ENCODE data around the gene FHIT.

Gene FHIT

DNA sequence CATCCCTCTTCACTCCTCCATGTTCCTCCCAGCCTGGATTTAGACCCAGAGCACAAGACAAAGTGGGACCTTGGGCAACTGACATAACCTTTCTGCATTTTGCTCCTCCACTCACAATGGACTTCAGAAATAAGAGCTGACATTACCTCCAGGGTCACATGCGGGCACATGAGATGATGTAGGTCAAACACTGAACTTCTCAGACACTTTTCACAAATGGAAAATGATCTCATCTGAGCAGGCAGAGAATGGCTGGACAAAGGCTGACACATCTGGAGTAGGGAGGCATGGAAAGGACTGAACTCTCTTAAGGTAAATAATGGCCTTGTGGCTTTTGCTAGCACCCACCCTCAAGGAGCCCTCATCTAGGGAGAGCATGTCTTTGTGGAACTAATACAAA is 1352.2 kb downstream of the FHIT start:
- no peak overlapping the region for H3K4me3 ChIP-seq (ENCODE audit: low read depth, low read length)
- TF ChIP-seq, protein P1, sequence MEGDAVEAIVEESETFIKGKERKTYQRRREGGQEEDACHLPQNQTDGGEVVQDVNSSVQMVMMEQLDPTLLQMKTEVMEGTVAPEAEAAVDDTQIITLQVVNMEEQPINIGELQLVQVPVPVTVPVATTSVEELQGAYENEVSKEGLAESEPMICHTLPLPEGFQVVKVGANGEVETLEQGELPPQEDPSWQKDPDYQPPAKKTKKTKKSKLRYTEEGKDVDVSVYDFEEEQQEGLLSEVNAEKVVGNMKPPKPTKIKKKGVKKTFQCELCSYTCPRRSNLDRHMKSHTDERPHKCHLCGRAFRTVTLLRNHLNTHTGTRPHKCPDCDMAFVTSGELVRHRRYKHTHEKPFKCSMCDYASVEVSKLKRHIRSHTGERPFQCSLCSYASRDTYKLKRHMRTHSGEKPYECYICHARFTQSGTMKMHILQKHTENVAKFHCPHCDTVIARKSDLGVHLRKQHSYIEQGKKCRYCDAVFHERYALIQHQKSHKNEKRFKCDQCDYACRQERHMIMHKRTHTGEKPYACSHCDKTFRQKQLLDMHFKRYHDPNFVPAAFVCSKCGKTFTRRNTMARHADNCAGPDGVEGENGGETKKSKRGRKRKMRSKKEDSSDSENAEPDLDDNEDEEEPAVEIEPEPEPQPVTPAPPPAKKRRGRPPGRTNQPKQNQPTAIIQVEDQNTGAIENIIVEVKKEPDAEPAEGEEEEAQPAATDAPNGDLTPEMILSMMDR (IDR thresholded peaks at IDR 0.05; ENCODE audit: low read depth, low read length), result no peak

DNA sequence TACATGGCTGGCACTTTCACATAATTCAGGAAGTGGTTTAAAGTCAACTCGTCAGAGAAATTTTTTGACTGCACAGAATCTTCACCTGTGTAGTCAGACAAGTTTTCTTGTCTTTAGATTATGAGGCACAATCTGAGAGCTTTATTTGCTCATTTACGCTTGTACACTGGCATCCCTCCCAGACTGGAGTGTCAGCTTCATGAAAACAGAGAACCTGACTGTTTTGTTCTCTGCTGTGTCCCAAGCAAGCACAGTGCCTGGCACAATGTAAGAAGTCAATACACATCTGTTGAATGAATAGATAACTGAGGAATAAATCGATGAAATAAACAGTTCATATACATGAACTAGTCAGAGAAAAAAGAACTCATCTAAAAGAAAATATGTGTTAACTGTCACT is 1355.3 kb downstream of the FHIT start:
- no peak overlapping the region for H3K4me3 ChIP-seq (ENCODE audit: low read depth, low read length)
- TF ChIP-seq, protein P1 (IDR thresholded peaks at IDR 0.05; ENCODE audit: low read depth, low read length), result no peak

DNA sequence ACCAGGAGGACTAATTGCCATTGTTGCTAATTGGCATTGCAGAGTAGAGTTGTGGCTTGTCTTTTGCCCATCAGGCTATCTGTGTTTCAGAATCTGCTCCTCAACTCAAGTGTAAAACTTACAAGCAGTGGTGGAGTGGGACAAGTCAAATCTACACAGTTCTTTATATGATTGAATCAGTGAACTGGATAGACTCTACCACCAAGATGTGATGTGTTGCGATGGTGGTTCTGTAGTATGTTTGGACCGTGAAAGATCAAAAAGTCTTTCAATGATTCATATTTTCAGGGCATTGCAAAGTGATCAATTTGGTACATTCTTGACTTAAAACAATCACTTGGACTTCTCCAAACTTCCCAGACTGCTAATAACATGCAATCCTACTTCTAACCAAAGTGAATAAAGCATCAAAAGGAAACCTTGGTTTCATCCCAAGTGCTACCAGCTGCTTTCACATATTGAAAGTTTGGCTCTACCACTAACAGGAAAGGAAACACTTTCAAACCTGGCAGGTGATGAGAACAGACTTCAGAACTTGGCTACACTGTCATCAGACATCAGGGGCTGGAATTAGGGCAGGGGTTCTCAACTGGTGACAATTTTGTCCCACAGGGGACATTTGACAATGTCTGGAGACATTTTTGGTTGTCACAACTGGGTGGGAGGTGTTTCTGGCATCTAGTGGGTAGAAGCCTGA is 1356.7 kb downstream of the FHIT start:
- H3K4me3 ChIP-seq (ENCODE audit: low read depth, low read length), result no peak overlapping the region
- TF ChIP-seq, protein P1 (IDR thresholded peaks at IDR 0.05; ENCODE audit: low read depth, low read length), result no peak

DNA sequence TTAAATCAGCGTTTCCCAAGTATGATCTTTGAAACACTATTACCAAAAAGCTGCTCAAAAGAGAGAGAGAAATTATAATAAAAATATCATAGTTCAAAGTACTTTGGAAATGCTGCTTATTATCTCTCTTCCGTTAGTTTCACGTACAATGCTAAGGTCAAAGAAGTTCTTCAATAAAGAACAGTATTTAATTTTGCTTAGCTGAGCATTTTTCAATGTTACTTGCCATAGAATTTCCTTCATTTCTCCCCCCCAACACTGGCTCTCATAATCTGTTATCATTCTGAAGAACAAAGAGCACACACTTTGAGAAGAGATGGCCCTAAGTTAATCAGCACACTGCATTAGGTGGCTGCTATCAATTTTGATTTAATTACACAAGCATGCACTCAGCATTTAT is 1360.6 kb downstream of the FHIT start:
- TF ChIP-seq, protein P1 (IDR thresholded peaks at IDR 0.05; ENCODE audit: low read depth, low read length), result no peak
- no peak overlapping the region for H3K4me3 ChIP-seq (ENCODE audit: low read depth, low read length)

DNA sequence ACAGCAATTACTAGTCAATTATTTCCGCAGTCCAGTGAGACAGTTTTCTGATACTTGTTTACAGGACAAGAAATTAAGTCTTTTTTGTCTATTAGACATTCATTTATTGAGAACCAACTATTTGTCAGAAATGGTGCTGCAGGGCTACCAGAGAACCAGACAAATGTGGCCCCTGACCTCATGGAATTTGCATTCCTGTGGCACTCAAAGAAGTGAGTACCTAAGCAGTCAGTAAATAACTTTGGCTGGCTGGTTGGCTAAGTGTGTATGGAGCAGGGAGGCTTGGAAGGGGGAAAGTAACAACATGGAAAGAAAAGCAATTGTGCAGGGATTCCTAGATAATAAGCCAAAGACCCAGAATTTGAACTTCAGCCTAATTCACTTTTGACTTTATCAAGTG is 1364.5 kb downstream of the FHIT start:
- no peak overlapping the region for H3K4me3 ChIP-seq (ENCODE audit: low read depth, low read length)

DNA sequence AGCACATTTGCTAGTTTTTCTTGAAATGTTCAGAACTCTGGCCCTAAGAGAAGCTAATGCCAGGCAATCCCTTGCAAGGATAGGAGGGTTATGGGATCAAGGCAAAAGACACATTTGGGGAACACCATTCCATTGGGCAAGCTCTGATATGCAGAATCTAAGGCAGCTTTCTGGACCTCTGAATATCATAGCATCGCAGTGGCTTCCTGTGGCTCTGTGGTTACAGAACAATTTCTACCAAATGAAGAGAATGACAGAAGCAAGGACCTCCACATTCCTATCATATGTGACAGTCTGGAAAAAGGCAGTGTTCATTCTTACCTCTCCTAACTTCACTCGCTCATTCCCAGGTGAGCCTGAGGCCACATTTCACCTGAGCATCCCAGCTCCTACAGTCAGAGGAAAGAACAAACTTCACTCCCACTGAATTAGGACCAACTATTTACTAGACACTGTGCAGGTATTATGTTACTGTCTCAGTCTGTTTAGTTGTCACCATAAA is 1365.3 kb downstream of the FHIT start:
- TF ChIP-seq, protein P1 (IDR thresholded peaks at IDR 0.05; ENCODE audit: low read depth, low read length), result no peak
- no peak overlapping the region for H3K4me3 ChIP-seq (ENCODE audit: low read depth, low read length)

More for the DNA sequence above, 1364.5 kb downstream of the FHIT start:
- TF ChIP-seq, protein P1 (IDR thresholded peaks at IDR 0.05; ENCODE audit: low read depth, low read length), result no peak

DNA sequence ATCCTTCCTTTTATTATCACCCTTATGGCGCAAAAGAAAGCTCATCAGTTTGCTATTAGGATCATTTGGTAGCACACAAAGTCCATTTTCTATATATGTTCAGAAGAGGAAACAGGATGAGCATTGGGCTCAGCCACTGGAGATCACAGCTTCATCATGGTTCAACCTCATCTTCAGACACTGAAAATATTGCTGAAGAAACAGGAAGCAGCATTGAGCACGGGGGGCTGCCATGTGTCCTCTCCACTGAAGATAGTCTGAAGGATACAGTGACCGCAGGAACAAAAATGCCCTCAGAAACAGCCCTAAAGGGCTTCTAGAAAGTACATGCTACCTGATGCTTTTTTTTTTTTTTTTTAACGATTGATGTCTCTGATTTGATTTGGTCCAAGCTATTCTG is 1366.2 kb downstream of the FHIT start:
- H3K4me3 ChIP-seq (ENCODE audit: low read depth, low read length), result no peak overlapping the region
- TF ChIP-seq, protein P1 (IDR thresholded peaks at IDR 0.05; ENCODE audit: low read depth, low read length), result no peak
